HepG2 (cell line): Measurements from ENCODE around the gene KRCC1. TPM values are rescaled to one million over a fixed set of nuclear protein-coding genes. Genes with fewer than 3 reads are reported as not detected.

Source experiments
- ATAD3A ChIP-seq: sonication (generic); formaldehyde crosslinking; IDR thresholded peaks from 2 replicates; pipeline ENCODE4 v1.4.0; 2020; ENCODE audit warnings: missing genetic modification reagents
- BRD4 ChIP-seq: sonication (generic); formaldehyde crosslinking; IDR thresholded peaks from 2 replicates; pipeline ENCODE4 v1.4.0; 2020; ENCODE audit warnings: missing genetic modification reagents
- EEA1 ChIP-seq: sonication (generic); formaldehyde crosslinking; IDR thresholded peaks from 2 replicates; pipeline ENCODE4 v1.5.1; 2020; ENCODE audit warnings: mild to moderate bottlenecking, missing genetic modification reagents, borderline replicate concordance
- FOXK1 ChIP-seq: sonication (generic); formaldehyde crosslinking; IDR thresholded peaks from 2 replicates; pipeline ENCODE4 v1.4.0; 2020; ENCODE audit warnings: low read depth, missing genetic modification reagents, borderline replicate concordance
- FOXK2 ChIP-seq: fragments of 450-650 bp; IDR thresholded peaks from 2 replicates; pipeline ENCODE4 v1.6.1; 2016
- ISL2 ChIP-seq: sonication (generic); formaldehyde crosslinking; IDR thresholded peaks from 2 replicates; pipeline ENCODE4 v1.5.0; 2020; ENCODE audit warnings: missing genetic modification reagents
- KAT2B ChIP-seq: fragments of 150-350 bp; IDR thresholded peaks from 2 replicates; pipeline ENCODE4 v1.6.1; 2014; ENCODE audit warnings: low read depth, low read length, borderline replicate concordance
- NFIC ChIP-seq: IDR thresholded peaks from 2 replicates; pipeline ENCODE4 v1.6.1; 2012; ENCODE audit warnings: mild to moderate bottlenecking, low read length, inconsistent platforms
- RFX5 ChIP-seq: IDR thresholded peaks from 2 replicates; pipeline ENCODE4 v1.6.1; 2011; ENCODE audit warnings: low read depth, low read length, improper control_type of control experiment
- SAFB2 ChIP-seq: sonication (generic); formaldehyde crosslinking; IDR thresholded peaks from 2 replicates; pipeline ENCODE4 v1.5.1; 2020; ENCODE audit warnings: missing genetic modification reagents, low read depth, mild to moderate bottlenecking, borderline replicate concordance
- SNAPC5 ChIP-seq: sonication (generic); formaldehyde crosslinking; IDR thresholded peaks from 2 replicates; pipeline ENCODE4 v1.8.1; 2023; ENCODE audit warnings: mild to moderate bottlenecking, missing genetic modification reagents, borderline replicate concordance
- ZBTB43 ChIP-seq: sonication (generic); formaldehyde crosslinking; conservative IDR thresholded peaks from 2 replicates; pipeline ENCODE4 v1.4.0; 2020; ENCODE audit warnings: missing genetic modification reagents
- ZMAT3 ChIP-seq: sonication (generic); formaldehyde crosslinking; conservative IDR thresholded peaks from 2 replicates; pipeline ENCODE4 v1.7.0; 2021; ENCODE audit warnings: missing genetic modification reagents
- ZMYM4 ChIP-seq: sonication (generic); formaldehyde crosslinking; IDR thresholded peaks from 2 replicates; pipeline ENCODE4 v1.8.1; 2023; ENCODE audit warnings: mild to moderate bottlenecking, missing genetic modification reagents
- ZNF10 ChIP-seq: sonication (generic); formaldehyde crosslinking; IDR thresholded peaks from 2 replicates; pipeline ENCODE4 v1.4.0; 2020; ENCODE audit warnings: mild to moderate bottlenecking, low read depth, missing genetic modification reagents, borderline replicate concordance
- ZNF12 ChIP-seq: sonication (generic); formaldehyde crosslinking; IDR thresholded peaks from 2 replicates; pipeline ENCODE4 v1.5.0; 2020; ENCODE audit warnings: missing genetic modification reagents
- ZNF350 ChIP-seq: sonication (generic); formaldehyde crosslinking; IDR thresholded peaks from 2 replicates; pipeline ENCODE4 v1.4.0; 2020; ENCODE audit warnings: mild to moderate bottlenecking, low read depth, missing genetic modification reagents, borderline replicate concordance
- ZNF441 ChIP-seq: sonication (generic); formaldehyde crosslinking; IDR thresholded peaks from 2 replicates; pipeline ENCODE4 v1.7.0; 2021; ENCODE audit warnings: missing genetic modification reagents, borderline replicate concordance
- ZNF616 ChIP-seq: sonication (generic); formaldehyde crosslinking; IDR thresholded peaks from 2 replicates; pipeline ENCODE4 v1.5.0; 2020; ENCODE audit warnings: low read depth, mild to moderate bottlenecking, missing genetic modification reagents
- ZNF839 ChIP-seq: sonication (generic); formaldehyde crosslinking; IDR thresholded peaks from 2 replicates; pipeline ENCODE4 v1.4.0; 2020; ENCODE audit warnings: missing genetic modification reagents, mild to moderate bottlenecking, borderline replicate concordance
- ZSCAN20 ChIP-seq: sonication (generic); formaldehyde crosslinking; IDR thresholded peaks from 2 replicates; pipeline ENCODE4 v1.4.0; 2020; ENCODE audit warnings: missing genetic modification reagents, mild to moderate bottlenecking, borderline replicate concordance
- polyA plus RNA-seq, 8 experiments: library from polyadenylated mRNA; depleted of rRNA in 3 of 8; stranded (reverse) in 7 of 8; unstranded in 1 of 8; fragments of >200 nt; fragmentation: Illumina TruSeq in 4 of 8; extraction: Trizol in 4 of 8; gene quantifications; 2 replicates each; pipeline versions ENCODE4 v1.2.1 to v1.2.3, GENCODE V29; 2011 to 2016; ENCODE audit warnings: low read depth in 4 of 8, missing spikeins in 1 of 8, mixed read lengths in 1 of 8; ENCODE audit not compliant: insufficient read depth in 1 of 8
- total RNA-seq, 5 experiments: library from RNA; depleted of rRNA; stranded (reverse); fragments of >200 nt; fragmentation: Illumina TruSeq; extraction: Trizol; gene quantifications; 2 replicates each; pipeline ENCODE4 v1.2.3, GENCODE V29; 2016; ENCODE audit warnings: low read depth in 1 of 5
- TF ChIP-seq, protein P1 (sequence below): sonication (generic); formaldehyde crosslinking; IDR thresholded peaks from 2 replicates; pipeline ENCODE4 v1.5.0; 2020; ENCODE audit warnings: mild to moderate bottlenecking, missing genetic modification reagents
- TF ChIP-seq, protein P2 (sequence below): sonication (generic); formaldehyde crosslinking; IDR thresholded peaks from 2 replicates; pipeline ENCODE4 v1.4.0; 2020; ENCODE audit warnings: missing genetic modification reagents

Gene KRCC1
- total and polyA plus RNA-seq, 2 of the 13 experiments (the other 11 are each of a cell fraction or from before 2014, with no cell fraction given): 6.5 to 7.7 TPM

DNA sequence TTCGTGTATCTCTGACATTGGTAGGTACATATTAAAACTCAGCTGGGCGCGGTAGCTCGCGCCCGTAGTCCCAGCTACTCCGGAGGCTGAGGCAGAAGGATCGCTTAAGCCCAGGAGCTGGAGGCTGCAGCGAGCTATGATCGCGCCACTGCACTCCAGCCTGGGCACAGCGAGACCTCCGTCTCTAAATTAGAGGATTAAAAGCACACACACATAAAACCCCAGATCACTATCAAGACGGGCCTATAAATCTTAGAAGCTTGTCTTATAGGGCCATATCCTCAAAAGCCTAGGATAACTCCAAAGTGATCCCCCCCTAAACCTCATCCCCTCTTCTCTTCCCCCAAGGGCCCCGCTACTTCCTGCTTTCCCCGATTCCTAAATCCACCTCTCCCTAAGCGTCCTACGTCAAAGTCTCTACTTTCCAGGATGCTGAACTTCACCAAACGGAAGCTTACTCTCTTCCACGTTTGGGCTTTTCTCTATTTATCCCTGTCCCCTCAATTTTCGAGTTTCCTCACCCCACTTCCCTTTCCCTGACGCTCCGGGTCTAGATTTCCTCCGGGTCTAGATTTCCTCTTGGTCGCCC, 707 bp downstream of the KRCC1 start (continued):
- TF ChIP-seq ZMAT3 (no peak), ZNF12 (CRISPR knock-in tag) (no peak), SNAPC5 (CRISPR knock-in tag) (no peak), BRD4 (CRISPR knock-in tag) (no peak), ZNF441 (CRISPR knock-in tag) (no peak), ZNF839 (CRISPR knock-in tag) (no peak), KAT2B (no peak), FOXK2 (no peak), ZSCAN20 (CRISPR knock-in tag) (no peak), ISL2 (CRISPR knock-in tag) (no peak; the same call in 1 of the 2 replicates), ZNF350 (no peak), ZNF10 (CRISPR knock-in tag) (no peak), ZBTB43 (CRISPR knock-in tag) (no peak), RFX5 (no peak), FOXK1 (no peak), ATAD3A (CRISPR knock-in tag) (no peak), NFIC (0 out of 2 replicates have a peak, but pooled peaks have one; percentile 34), SAFB2 (CRISPR knock-in tag) (no peak), EEA1 (no peak), ZNF616 (CRISPR knock-in tag) (0 out of 2 replicates have a peak, but pooled peaks have one; percentile 12), ZMYM4 (CRISPR knock-in tag) (no peak)
- TF ChIP-seq, protein P1, sequence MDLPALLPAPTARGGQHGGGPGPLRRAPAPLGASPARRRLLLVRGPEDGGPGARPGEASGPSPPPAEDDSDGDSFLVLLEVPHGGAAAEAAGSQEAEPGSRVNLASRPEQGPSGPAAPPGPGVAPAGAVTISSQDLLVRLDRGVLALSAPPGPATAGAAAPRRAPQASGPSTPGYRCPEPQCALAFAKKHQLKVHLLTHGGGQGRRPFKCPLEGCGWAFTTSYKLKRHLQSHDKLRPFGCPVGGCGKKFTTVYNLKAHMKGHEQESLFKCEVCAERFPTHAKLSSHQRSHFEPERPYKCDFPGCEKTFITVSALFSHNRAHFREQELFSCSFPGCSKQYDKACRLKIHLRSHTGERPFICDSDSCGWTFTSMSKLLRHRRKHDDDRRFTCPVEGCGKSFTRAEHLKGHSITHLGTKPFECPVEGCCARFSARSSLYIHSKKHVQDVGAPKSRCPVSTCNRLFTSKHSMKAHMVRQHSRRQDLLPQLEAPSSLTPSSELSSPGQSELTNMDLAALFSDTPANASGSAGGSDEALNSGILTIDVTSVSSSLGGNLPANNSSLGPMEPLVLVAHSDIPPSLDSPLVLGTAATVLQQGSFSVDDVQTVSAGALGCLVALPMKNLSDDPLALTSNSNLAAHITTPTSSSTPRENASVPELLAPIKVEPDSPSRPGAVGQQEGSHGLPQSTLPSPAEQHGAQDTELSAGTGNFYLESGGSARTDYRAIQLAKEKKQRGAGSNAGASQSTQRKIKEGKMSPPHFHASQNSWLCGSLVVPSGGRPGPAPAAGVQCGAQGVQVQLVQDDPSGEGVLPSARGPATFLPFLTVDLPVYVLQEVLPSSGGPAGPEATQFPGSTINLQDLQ (CRISPR knock-in tag): no peak
- TF ChIP-seq, protein P2, sequence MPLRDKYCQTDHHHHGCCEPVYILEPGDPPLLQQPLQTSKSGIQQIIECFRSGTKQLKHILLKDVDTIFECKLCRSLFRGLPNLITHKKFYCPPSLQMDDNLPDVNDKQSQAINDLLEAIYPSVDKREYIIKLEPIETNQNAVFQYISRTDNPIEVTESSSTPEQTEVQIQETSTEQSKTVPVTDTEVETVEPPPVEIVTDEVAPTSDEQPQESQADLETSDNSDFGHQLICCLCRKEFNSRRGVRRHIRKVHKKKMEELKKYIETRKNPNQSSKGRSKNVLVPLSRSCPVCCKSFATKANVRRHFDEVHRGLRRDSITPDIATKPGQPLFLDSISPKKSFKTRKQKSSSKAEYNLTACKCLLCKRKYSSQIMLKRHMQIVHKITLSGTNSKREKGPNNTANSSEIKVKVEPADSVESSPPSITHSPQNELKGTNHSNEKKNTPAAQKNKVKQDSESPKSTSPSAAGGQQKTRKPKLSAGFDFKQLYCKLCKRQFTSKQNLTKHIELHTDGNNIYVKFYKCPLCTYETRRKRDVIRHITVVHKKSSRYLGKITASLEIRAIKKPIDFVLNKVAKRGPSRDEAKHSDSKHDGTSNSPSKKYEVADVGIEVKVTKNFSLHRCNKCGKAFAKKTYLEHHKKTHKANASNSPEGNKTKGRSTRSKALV (CRISPR knock-in tag): no peak; the same call in none of the 2 replicates
